ENCODE measurements around the gene CDK11B.
A peak's percentile ranks its signal among the peaks of the same experiment; 100 is the strongest.

The CDK11B gene

GRCh38 chr1:1614204-1614953 lies 44.4 kb downstream of the CDK11B start:
- peak; percentile 64 for DNase-seq

GRCh38 chr1:1613509-1614082 lies 45.2 kb downstream of the CDK11B start:
- DNase-seq, result no peak

- no peak for DNase-seq
These were observed 46.8 kb downstream of the CDK11B start for GRCh38 chr1:1612104-1612400.

- DNase-seq, result no peak
These were observed 48.0 kb downstream of the CDK11B start for GRCh38 chr1:1610796-1611195.

- no peak for DNase-seq
These were observed 48.9 kb downstream of the CDK11B start for GRCh38 chr1:1609822-1610485.

GRCh38 chr1:1606232-1606631 lies 52.6 kb downstream of the CDK11B start:
- DNase-seq, result no peak

DNA sequence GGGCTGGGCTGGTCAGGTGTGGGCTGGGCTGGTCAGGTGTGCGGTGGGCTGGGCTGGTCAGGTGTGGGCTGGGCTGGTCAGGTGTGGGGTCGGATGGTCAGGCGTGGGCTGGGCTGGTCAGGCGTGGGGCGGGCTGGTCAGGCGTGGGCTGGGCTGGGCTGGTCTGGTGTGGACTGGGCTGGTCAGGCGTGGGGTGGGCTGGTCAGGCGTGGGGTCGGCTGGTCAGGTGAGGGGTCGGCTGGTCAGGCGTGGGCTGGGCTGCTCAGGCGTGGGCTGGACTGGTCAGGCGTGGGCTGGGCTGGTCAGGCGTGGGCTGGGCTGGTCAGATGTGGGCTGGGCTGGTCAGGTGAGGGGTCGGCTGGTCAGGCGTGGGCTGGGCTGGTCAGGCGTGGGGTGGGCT lies 53.1 kb downstream of the CDK11B start:
- no peak for DNase-seq

- DNase-seq, result no peak
These were observed 53.7 kb downstream of the CDK11B start for GRCh38 chr1:1605034-1605591.

DNA sequence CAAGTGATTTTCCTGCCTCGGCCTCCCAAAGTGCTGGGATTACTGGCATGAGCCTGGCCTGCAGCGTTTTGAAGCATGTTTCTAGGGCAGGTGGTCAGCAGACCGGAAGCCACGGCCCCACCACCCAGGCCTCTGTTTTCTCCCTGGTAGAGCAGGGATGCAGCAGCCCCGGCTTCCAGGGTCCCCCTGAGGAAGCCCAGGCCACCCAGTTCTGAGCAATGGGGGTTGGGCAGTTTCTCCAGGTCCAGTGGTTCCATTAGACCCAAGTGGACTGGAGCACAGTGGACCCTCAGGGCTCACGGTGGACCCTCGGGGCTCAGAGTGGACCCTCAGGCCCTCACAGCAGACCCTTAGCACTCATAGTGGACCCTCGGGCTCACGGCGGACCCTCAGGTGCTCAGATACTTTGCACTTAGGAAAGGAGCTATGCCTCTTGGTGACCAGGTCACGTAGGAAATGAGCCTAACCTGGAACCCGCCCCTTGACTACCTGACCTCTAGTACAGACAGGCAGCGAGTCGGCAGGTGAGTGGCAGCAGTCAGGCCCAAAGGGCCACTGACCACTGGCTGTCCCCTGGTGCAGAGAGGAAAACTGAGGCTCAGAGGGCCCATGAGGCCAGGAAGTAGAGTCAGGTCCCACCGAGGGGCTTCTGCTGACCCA lies 54.3 kb downstream of the CDK11B start:
- DNase-seq, result no peak

- DNase-seq, result no peak
These were observed 55.0 kb downstream of the CDK11B start for GRCh38 chr1:1603671-1604373.

GRCh38 chr1:1602968-1603506 lies 55.8 kb downstream of the CDK11B start:
- no peak for DNase-seq

- DNase-seq, result no peak
These were observed 56.4 kb downstream of the CDK11B start for GRCh38 chr1:1602304-1602967.

DNA sequence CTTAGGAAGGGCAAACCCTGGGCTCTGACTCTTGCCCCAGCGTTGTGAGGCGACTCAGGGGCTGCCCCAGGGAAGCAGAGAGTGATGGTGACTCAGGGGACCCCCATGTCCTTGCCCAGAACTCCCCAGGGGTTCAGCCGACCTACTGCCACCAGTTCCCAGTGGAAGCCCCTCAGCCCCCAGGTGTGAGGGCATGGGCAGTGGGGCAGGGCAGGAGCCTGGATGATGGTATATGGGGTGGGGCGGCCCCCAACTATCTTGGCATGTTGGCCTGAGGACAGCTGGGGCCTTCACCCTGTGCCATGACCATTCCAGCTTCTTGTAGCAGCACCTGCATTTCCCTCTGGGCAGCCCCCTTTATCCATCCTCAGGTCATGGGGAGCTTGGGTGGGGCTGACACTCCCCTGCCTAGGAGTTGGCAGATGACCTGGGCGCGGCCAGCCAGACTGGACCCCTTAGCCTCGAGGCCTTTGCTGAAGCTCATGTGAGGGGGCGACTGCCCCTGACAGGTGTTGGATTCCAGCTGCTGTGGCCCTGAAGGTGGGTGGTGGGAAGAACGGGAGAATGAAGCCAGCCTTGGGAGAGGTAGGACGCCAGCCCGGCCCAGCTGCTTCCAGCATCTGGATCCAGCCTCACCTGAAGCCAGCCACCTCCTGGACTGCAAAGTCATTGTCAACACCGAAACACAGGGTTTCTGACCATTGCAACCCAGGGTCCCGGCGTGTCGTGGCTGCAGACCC lies 57.1 kb downstream of the CDK11B start:
- no peak for DNase-seq

GRCh38 chr1:1600861-1601563 lies 57.8 kb downstream of the CDK11B start:
- DNase-seq, result no peak

DNA sequence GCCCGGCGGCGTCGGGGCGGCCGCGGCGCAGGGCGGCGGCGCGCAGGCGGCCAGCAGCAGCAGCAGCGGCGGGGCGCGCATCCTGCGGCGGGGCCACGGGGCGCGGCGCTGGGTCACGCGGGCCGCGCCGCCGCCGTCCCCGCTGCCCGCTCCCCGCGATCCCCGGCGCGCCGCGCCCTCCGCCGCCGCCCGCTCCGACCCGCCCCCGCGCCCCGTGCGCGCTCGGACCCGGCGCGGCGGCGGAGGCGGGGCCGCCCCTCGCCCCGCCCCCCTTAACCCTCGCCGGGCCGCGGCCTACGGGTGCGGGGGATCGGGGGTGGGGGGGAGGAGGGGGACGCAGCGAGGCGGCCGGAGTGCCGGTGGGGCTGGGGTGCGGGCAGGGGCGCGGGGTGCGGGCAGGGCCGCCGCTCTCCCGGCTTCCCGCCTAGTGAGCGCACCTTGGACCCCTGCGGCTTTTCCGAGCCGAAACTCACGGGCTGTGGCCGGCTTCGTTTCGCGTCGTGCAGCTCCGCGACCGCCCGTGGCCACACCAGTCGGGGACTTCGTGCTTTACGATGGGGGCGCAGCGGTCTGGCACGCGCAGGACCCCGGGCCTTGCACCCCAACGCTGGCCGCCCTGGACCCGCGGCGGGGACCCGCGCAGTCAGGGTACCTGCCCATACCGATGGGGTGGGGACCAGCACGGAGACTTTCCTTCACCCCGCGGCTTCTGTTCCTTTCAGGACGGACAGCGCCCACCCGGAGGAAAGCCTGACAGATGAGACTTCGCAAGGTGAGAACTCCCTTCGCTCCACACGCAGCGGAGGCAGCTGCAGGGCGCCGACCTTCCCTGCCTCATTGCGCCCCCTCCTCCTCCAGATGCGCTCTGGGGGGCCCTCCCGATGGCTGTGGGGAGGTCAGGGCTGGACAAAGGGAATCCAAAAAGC lies 58.6 kb downstream of the CDK11B start, which contains the start of gene FNDC10:
TSS of gene FNDC10 (minus strand) at position 201 of the 926 bp plus-strand sequence. CDS start at position 81, 120 bp downstream.
- no peak for DNase-seq

- peak; percentile 47 for DNase-seq
These were observed 59.5 kb downstream of the CDK11B start for GRCh38 chr1:1599030-1599934.

- no peak for DNase-seq
These were observed 60.1 kb downstream of the CDK11B start for GRCh38 chr1:1598720-1599029.

- DNase-seq, result no peak
These were observed 60.6 kb downstream of the CDK11B start for GRCh38 chr1:1598051-1598719.
